Cardiac muscle cell (in vitro differentiated cells and primary cell): ENCODE measurements around the gene MARK4. TPM values are rescaled to one million over a fixed set of nuclear protein-coding genes. Genes with fewer than 3 reads are reported as not detected.
"Not testable (repeated sequence)": the region's sequence is repeated elsewhere in the genome, so short reads cannot be mapped to it uniquely, and the experiment has no call there.

ENCODE experiments used
- DNase-seq, 2 donors: peaks; one replicate each; pipeline versions ENCODE4 v3.0.0 to v3.0.0-alpha.2; 2010 to 2017; ENCODE audit warnings: low read depth in 1 of 2, low spot score in 1 of 2
- H3K27ac ChIP-seq: fragments of 200-600 bp; sonication (generic); 2 replicates; pipeline ENCODE4 v1.5.1; 2016
- H3K27me3 ChIP-seq: fragments of 200-600 bp; sonication (generic); 2 replicates; pipeline ENCODE4 v1.6.0; 2016; ENCODE audit warnings: control low read depth
- H3K36me3 ChIP-seq: fragments of 200-600 bp; sonication (generic); 2 replicates; pipeline ENCODE4 v1.5.1; 2016; ENCODE audit warnings: control low read depth
- H3K4me1 ChIP-seq: fragments of 200-600 bp; sonication (generic); 2 replicates; pipeline ENCODE4 v1.8.1; 2017; ENCODE audit warnings: low read depth, mild to moderate bottlenecking, mixed run types
- H3K4me3 ChIP-seq: fragments of 200-600 bp; sonication (generic); 2 replicates; pipeline ENCODE4 v1.5.1; 2016; ENCODE audit warnings: mild to moderate bottlenecking
- H3K9me3 ChIP-seq: fragments of 200-600 bp; sonication (generic); 2 replicates; pipeline ENCODE4 v1.5.1; 2017; ENCODE audit warnings: low read depth, mild to moderate bottlenecking, control low read depth
- polyA plus RNA-seq: library from polyadenylated mRNA; unstranded; fragments of >200 nt; fragmentation: Nextera tagmentation; extraction: Ambion mirVana; gene quantifications from 2 replicates; pipeline ENCODE4 v1.2.1, GENCODE V29; 2016
- total RNA-seq: library from RNA; depleted of rRNA; stranded (reverse); fragments of >200 nt; gene quantifications from 2 replicates; pipeline ENCODE4 v1.2.3, GENCODE V29; 2016
- TF ChIP-seq, protein P1 (sequence below): IDR thresholded peaks from 2 replicates; pipeline ENCODE4 v1.5.1; 2012; ENCODE audit warnings: low read depth, mild to moderate bottlenecking, low read length

The MARK4 gene
- total and polyA plus RNA-seq, 2 experiments from 2014 or later = 21.0 to 135 TPM

- Histone ChIP-seq H3K27ac (no peak overlapping the region), H3K4me1 (no peaks in the 10 kb centered on the region), H3K27me3 (peaks cover 76% of the 10 kb centered on the region), H3K4me3 (no peak overlapping the region), H3K9me3 (no peaks in the 10 kb centered on the region), H3K36me3 (no peaks in the 10 kb centered on the region)
- no peak for DNase-seq
- TF ChIP-seq, protein P1, sequence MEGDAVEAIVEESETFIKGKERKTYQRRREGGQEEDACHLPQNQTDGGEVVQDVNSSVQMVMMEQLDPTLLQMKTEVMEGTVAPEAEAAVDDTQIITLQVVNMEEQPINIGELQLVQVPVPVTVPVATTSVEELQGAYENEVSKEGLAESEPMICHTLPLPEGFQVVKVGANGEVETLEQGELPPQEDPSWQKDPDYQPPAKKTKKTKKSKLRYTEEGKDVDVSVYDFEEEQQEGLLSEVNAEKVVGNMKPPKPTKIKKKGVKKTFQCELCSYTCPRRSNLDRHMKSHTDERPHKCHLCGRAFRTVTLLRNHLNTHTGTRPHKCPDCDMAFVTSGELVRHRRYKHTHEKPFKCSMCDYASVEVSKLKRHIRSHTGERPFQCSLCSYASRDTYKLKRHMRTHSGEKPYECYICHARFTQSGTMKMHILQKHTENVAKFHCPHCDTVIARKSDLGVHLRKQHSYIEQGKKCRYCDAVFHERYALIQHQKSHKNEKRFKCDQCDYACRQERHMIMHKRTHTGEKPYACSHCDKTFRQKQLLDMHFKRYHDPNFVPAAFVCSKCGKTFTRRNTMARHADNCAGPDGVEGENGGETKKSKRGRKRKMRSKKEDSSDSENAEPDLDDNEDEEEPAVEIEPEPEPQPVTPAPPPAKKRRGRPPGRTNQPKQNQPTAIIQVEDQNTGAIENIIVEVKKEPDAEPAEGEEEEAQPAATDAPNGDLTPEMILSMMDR = no peak
Observed at GRCh38 chr19:45218426-45218825, 32.6 kb upstream of the MARK4 start.

DNA sequence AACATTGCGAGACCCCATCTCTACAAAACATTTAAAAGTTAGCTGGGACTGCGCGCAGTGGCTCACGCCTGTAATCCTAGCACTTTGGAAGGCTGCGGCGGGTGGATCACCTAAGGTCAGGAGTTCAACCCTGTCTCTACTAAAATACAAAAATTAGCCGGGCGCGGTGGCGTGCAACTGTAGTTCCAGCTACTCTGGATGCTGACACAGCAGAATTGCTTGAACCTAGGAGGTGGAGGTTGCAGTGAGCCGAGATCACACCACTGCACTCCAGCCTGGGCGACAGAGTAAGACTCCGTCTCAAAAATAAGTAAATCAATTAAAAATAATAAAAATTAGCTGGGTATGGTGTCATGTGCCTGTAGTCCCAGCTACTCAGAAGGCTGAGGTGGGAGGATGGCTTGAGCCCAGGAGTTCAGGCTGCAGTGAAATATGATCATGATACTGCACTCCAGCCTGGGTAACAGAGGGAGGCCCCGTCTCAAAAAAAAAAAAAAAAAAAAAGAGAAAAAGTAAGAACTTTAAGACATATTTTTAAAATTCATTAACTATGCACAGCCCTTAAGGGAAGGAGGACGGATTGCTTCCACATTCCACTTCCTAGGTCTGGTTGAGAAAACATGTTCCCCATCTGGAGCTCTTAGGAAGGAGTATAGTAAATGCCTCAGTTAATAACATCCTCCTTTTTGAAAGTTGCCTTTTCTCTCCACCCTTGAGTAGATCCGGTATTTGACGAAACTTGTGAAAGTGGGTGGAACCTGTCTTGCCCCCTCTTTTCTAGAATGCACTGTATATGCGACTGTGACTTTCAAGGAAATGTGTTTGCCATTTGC lies 31.9 kb upstream of the MARK4 start:
- Histone ChIP-seq H3K4me1 (no peaks in the 10 kb centered on the region), H3K4me3 (no peak overlapping the region), H3K27me3 (peaks cover 74% of the 10 kb centered on the region), H3K9me3 (no peaks in the 10 kb centered on the region), H3K36me3 (no peaks in the 10 kb centered on the region), H3K27ac (no peak overlapping the region)
- TF ChIP-seq, protein P1 = no peak
- DNase-seq = no peak

DNA sequence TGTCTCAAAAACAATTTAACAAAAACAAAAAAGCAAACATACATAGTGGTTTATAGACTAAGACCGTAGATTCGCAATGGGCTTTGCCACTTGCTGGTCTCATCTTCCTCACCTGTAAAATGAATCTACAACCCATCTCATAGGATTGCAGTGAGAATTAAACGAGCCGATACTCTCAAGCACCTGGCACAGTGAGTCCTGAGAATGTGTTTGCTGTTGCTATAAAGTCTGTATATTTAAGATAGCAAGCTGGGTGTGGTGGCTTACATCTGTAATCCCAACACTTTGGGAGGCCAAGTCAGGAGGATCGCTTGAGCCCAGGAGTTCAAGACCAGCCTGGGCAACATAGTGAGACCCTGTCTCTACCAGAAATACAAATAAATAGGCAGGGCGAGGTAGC lies 28.3 kb upstream of the MARK4 start:
- H3K27ac ChIP-seq = no peak overlapping the region
- H3K4me3 ChIP-seq = no peak overlapping the region
- TF ChIP-seq, protein P1 = no peak
- no peaks in the 10 kb centered on the region for H3K36me3 ChIP-seq
- H3K27me3 ChIP-seq = peaks cover 38% of the 10 kb centered on the region
- H3K9me3 ChIP-seq = no peaks in the 10 kb centered on the region
- H3K4me1 ChIP-seq = no peaks in the 10 kb centered on the region
- DNase-seq = no peak

DNA sequence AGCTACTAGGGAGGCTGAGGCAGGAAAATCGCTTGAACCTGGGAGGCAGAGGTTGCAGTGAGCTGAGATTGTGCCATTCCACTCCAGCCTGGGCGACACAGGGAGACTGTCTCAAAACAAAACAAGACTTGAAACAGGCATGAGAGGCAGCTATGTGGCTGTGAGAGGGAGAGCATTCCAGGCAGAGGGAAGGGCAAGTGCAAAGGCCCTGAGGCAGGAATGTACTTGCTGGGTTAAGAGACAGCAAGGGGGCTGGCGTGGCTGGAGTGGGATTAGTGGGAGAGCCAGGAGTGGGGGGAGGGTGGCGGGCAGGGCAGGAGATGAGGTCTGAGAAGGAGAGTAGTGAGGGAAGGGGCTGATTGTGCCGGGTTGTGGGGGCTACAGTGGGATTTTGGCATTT lies 27.2 kb upstream of the MARK4 start:
- no peak overlapping the region for H3K4me3 ChIP-seq
- H3K9me3 ChIP-seq = no peaks in the 10 kb centered on the region
- DNase-seq = no peak
- peaks cover 27% of the 10 kb centered on the region for H3K27me3 ChIP-seq
- no peaks in the 10 kb centered on the region for H3K36me3 ChIP-seq
- H3K4me1 ChIP-seq = no peaks in the 10 kb centered on the region
- H3K27ac ChIP-seq = no peak overlapping the region
- TF ChIP-seq, protein P1 = no peak

- TF ChIP-seq, protein P1 = no peak
- no peaks in the 10 kb centered on the region for H3K4me1 ChIP-seq
- no peak overlapping the region for H3K4me3 ChIP-seq
- H3K36me3 ChIP-seq = no peaks in the 10 kb centered on the region
- no peaks in the 10 kb centered on the region for H3K9me3 ChIP-seq
- no peak for DNase-seq
- H3K27me3 ChIP-seq = peaks cover 20% of the 10 kb centered on the region
- no peak overlapping the region for H3K27ac ChIP-seq
Observed at GRCh38 chr19:45224645-45225044, 26.4 kb upstream of the MARK4 start.

DNA sequence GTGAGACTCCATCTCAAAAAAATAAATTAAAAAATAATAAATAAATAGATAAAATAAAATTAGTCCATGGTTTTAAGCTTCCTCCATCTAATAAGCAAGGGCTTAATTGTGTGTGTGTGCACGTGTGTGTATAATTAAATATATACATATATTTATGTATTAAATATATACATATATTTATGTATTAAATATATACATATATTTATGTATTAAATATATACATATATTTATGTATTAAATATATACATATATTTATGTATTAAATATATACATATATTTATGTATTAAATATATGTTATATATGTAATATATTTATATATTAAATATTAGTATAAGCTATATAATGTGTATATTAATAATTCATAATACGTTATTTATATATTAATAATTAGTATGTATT lies 22.0 kb upstream of the MARK4 start:
- not testable (repeated sequence) for H3K4me1 ChIP-seq, H3K36me3 ChIP-seq, H3K4me3 ChIP-seq, H3K9me3 ChIP-seq, H3K27ac ChIP-seq, DNase-seq
- peaks cover 35% of the 10 kb centered on the region for H3K27me3 ChIP-seq
